ENCODE data around the gene SORCS2. TPM values are rescaled to one million over a fixed set of nuclear protein-coding genes. Genes with fewer than 3 reads are reported as not detected.

The SORCS2 gene
- total RNA-seq, 2 experiments from 2014 or later, result 0.03 TPM; not detected in 1

GRCh38 chr4:7403001-7403400, 210.7 kb downstream of the SORCS2 start:
- Histone ChIP-seq H4K20me1 (ENCODE audit: insufficient read depth, low read length) (no peaks in the 10 kb centered on the region), H3K4me3 (ENCODE audit: low read depth, low read length, poor library complexity, severe bottlenecking) (no peak overlapping the region), H3K27ac (ENCODE audit: low read depth, low read length, poor library complexity, severe bottlenecking) (no peak overlapping the region), H2AFZ (ENCODE audit: low read length) (no peak overlapping the region), H3K9me3 (ENCODE audit: low read length) (no peaks in the 10 kb centered on the region), H3K4me1 (ENCODE audit: insufficient read depth, low read length, poor library complexity, severe bottlenecking) (no peaks in the 10 kb centered on the region), H3K79me2 (ENCODE audit: insufficient read depth, low read depth, low read length) (no peaks in the 10 kb centered on the region), H3K4me2 (ENCODE audit: low read length) (no peak overlapping the region), H3K36me3 (ENCODE audit: insufficient read depth, low read length) (no peaks in the 10 kb centered on the region), H3K9me2 (ENCODE audit: insufficient read depth, low read length) (no peaks in the 10 kb centered on the region)
- ChIA-PET CTCF (ENCODE audit: unreplicated experiment) (no interaction called here), POLR2A (no interaction called here)
- DNase-seq (ENCODE audit: low spot score), result no peak
- no TSS peak for BruUV-seq (replicated peaks)
- TF ChIP-seq EZH2phosphoT487 (IDR thresholded peaks at IDR 0.05; ENCODE audit: borderline replicate concordance, low read depth, low read length) (no peak), CTCF (conservative IDR thresholded peaks at IDR 0.05; ENCODE audit: low read length) (no peak)
- intact Hi-C loops (cut with micrococcal nuclease; ENCODE audit: unreplicated experiment), result no loop called here

GRCh38 chr4:7408166-7408565, 215.8 kb downstream of the SORCS2 start:
- intact Hi-C loops (cut with micrococcal nuclease; ENCODE audit: unreplicated experiment), result no loop called here
- ChIA-PET POLR2A (no interaction called here), CTCF (ENCODE audit: unreplicated experiment) (no interaction called here)
- TF ChIP-seq CTCF (conservative IDR thresholded peaks at IDR 0.05; ENCODE audit: low read length) (no peak), EZH2phosphoT487 (IDR thresholded peaks at IDR 0.05; ENCODE audit: borderline replicate concordance, low read depth, low read length) (no peak)
- no TSS peak for BruUV-seq (replicated peaks)
- Histone ChIP-seq H3K9me2 (ENCODE audit: insufficient read depth, low read length) (no peaks in the 10 kb centered on the region), H3K79me2 (ENCODE audit: insufficient read depth, low read depth, low read length) (no peaks in the 10 kb centered on the region), H3K9me3 (ENCODE audit: low read length) (no peaks in the 10 kb centered on the region), H3K36me3 (ENCODE audit: insufficient read depth, low read length) (no peaks in the 10 kb centered on the region), H3K4me3 (ENCODE audit: low read depth, low read length, poor library complexity, severe bottlenecking) (no peak overlapping the region), H3K4me1 (ENCODE audit: insufficient read depth, low read length, poor library complexity, severe bottlenecking) (no peaks in the 10 kb centered on the region), H2AFZ (ENCODE audit: low read length) (no peak overlapping the region), H3K4me2 (ENCODE audit: low read length) (no peak overlapping the region), H3K27ac (ENCODE audit: low read depth, low read length, poor library complexity, severe bottlenecking) (no peak overlapping the region), H4K20me1 (ENCODE audit: insufficient read depth, low read length) (no peaks in the 10 kb centered on the region)
- no peak for DNase-seq (ENCODE audit: low spot score)

GRCh38 chr4:7410446-7410845, 218.1 kb downstream of the SORCS2 start:
- no peak overlapping the region for H2AFZ ChIP-seq (ENCODE audit: low read length)
- no peak overlapping the region for H3K4me2 ChIP-seq (ENCODE audit: low read length)
- no peak overlapping the region for H3K27ac ChIP-seq (ENCODE audit: low read depth, low read length, poor library complexity, severe bottlenecking)
- no peak overlapping the region for H3K4me3 ChIP-seq (ENCODE audit: low read depth, low read length, poor library complexity, severe bottlenecking)
- intact Hi-C loops (cut with micrococcal nuclease; ENCODE audit: unreplicated experiment), result no loop called here
- DNase-seq (ENCODE audit: low spot score), result no peak
- H3K36me3 ChIP-seq (ENCODE audit: insufficient read depth, low read length), result no peaks in the 10 kb centered on the region
- no TSS peak for BruUV-seq (replicated peaks)
- H3K4me1 ChIP-seq (ENCODE audit: insufficient read depth, low read length, poor library complexity, severe bottlenecking), result no peaks in the 10 kb centered on the region
- no peaks in the 10 kb centered on the region for H4K20me1 ChIP-seq (ENCODE audit: insufficient read depth, low read length)
- TF ChIP-seq CTCF (conservative IDR thresholded peaks at IDR 0.05; ENCODE audit: low read length), result no peak
- no peak for TF ChIP-seq EZH2phosphoT487 (IDR thresholded peaks at IDR 0.05; ENCODE audit: borderline replicate concordance, low read depth, low read length)
- no peaks in the 10 kb centered on the region for H3K79me2 ChIP-seq (ENCODE audit: insufficient read depth, low read depth, low read length)
- POLR2A ChIA-PET, result interaction anchor here (0.7 kb wide), 1 partner anchor 102 kb away, joined by 3 read pairs; no protein-coding TSS in a partner anchor
- CTCF ChIA-PET (ENCODE audit: unreplicated experiment), result no interaction called here
- H3K9me2 ChIP-seq (ENCODE audit: insufficient read depth, low read length), result no peaks in the 10 kb centered on the region
- H3K9me3 ChIP-seq (ENCODE audit: low read length), result no peaks in the 10 kb centered on the region

All from OCI-LY7 (cell line).